HepG2 (cell line): ENCODE measurements around the gene NIP7. TPM values are rescaled to one million over a fixed set of nuclear protein-coding genes. Genes with fewer than 3 reads are reported as not detected.

ENCODE experiments used
- CHD4 ChIP-seq: fragments of 200-600 bp; sonication (generic); IDR thresholded peaks from 2 replicates; pipeline ENCODE4 v1.7.0; 2017; ENCODE audit warnings: mild to moderate bottlenecking, low read length, borderline replicate concordance
- DR1 ChIP-seq: sonication (generic); formaldehyde crosslinking; IDR thresholded peaks from 2 replicates; pipeline ENCODE4 v1.8.0; 2021; ENCODE audit warnings: mild to moderate bottlenecking, missing genetic modification reagents, inconsistent platforms
- EEA1 ChIP-seq: sonication (generic); formaldehyde crosslinking; IDR thresholded peaks from 2 replicates; pipeline ENCODE4 v1.5.1; 2020; ENCODE audit warnings: mild to moderate bottlenecking, missing genetic modification reagents, borderline replicate concordance
- HBP1 ChIP-seq: IDR thresholded peaks from 2 replicates; pipeline ENCODE4 v1.6.1; 2016; ENCODE audit warnings: low read depth, control low read depth
- JUN ChIP-seq: sonication (generic); formaldehyde crosslinking; IDR thresholded peaks from 2 replicates; pipeline ENCODE4 v1.4.0; 2020; ENCODE audit warnings: mild to moderate bottlenecking, missing genetic modification reagents
- KDM5B ChIP-seq: sonication (generic); formaldehyde crosslinking; IDR thresholded peaks from 2 replicates; pipeline ENCODE4 v1.4.0; 2020; ENCODE audit warnings: missing genetic modification reagents, mild to moderate bottlenecking, borderline replicate concordance
- LCORL ChIP-seq, 2 experiments: fragments of 450-650 bp in 1 of 2; sonication (generic) in 1 of 2; formaldehyde crosslinking in 1 of 2; IDR thresholded peaks; 2 replicates each; pipeline versions ENCODE4 v1.5.0 to v1.6.1; 2017 to 2020; ENCODE audit warnings: antibody characterized with exemption in 1 of 2, missing genetic modification reagents in 1 of 2
- NAIF1 ChIP-seq: sonication (generic); formaldehyde crosslinking; IDR thresholded peaks from 2 replicates; pipeline ENCODE4 v1.5.0; 2020; ENCODE audit warnings: mild to moderate bottlenecking, missing genetic modification reagents, borderline replicate concordance
- NKX3-1 ChIP-seq: sonication (generic); formaldehyde crosslinking; IDR thresholded peaks from 2 replicates; pipeline ENCODE4 v1.5.0; 2020; ENCODE audit warnings: missing genetic modification reagents
- NRL ChIP-seq: sonication (generic); formaldehyde crosslinking; IDR thresholded peaks from 2 replicates; pipeline ENCODE4 v1.5.0; 2020; ENCODE audit warnings: missing genetic modification reagents, mild to moderate bottlenecking, moderate library complexity, borderline replicate concordance
- PAX8 ChIP-seq: sonication (generic); formaldehyde crosslinking; IDR thresholded peaks from 2 replicates; pipeline ENCODE4 v1.8.0; 2022; ENCODE audit warnings: mild to moderate bottlenecking, missing genetic modification reagents, borderline replicate concordance
- SOX5 ChIP-seq: IDR thresholded peaks from 2 replicates; pipeline ENCODE4 v1.6.1; 2016; ENCODE audit warnings: borderline replicate concordance
- TBX3 ChIP-seq: fragments of 450-650 bp; IDR thresholded peaks from 2 replicates; pipeline ENCODE4 v1.6.1; 2017; ENCODE audit warnings: antibody characterized with exemption, mild to moderate bottlenecking, inconsistent platforms, borderline replicate concordance
- THYN1 ChIP-seq: sonication (generic); formaldehyde crosslinking; IDR thresholded peaks from 2 replicates; pipeline ENCODE4 v1.8.1; 2023; ENCODE audit warnings: low read depth, mild to moderate bottlenecking, moderate library complexity, missing genetic modification reagents, borderline replicate concordance
- TRIM24 ChIP-seq: sonication (generic); formaldehyde crosslinking; IDR thresholded peaks from 2 replicates; pipeline ENCODE4 v1.8.0; 2022; ENCODE audit warnings: mild to moderate bottlenecking, missing genetic modification reagents
- ZFP41 ChIP-seq: sonication (generic); formaldehyde crosslinking; IDR thresholded peaks from 2 replicates; pipeline ENCODE4 v1.4.0; 2020; ENCODE audit warnings: mild to moderate bottlenecking, missing genetic modification reagents, borderline replicate concordance
- ZFYVE20 ChIP-seq: sonication (generic); formaldehyde crosslinking; IDR thresholded peaks from 2 replicates; pipeline ENCODE4 v1.8.0; 2023; ENCODE audit warnings: low read depth, mild to moderate bottlenecking, moderate library complexity, missing genetic modification reagents, borderline replicate concordance
- ZNF10 ChIP-seq: sonication (generic); formaldehyde crosslinking; IDR thresholded peaks from 2 replicates; pipeline ENCODE4 v1.4.0; 2020; ENCODE audit warnings: mild to moderate bottlenecking, low read depth, missing genetic modification reagents, borderline replicate concordance
- ZNF354B ChIP-seq: sonication (generic); formaldehyde crosslinking; IDR thresholded peaks from 2 replicates; pipeline ENCODE4 v1.8.0; 2022; ENCODE audit warnings: mild to moderate bottlenecking, missing genetic modification reagents
- ZNF552 ChIP-seq: sonication (generic); formaldehyde crosslinking; IDR thresholded peaks from 2 replicates; pipeline ENCODE4 v1.9.0; 2022; ENCODE audit warnings: missing genetic modification reagents, mild to moderate bottlenecking, borderline replicate concordance
- ZNF576 ChIP-seq: sonication (generic); formaldehyde crosslinking; IDR thresholded peaks from 2 replicates; pipeline ENCODE4 v1.4.0; 2020; ENCODE audit warnings: mild to moderate bottlenecking, missing genetic modification reagents
- ZNF672 ChIP-seq: sonication (generic); formaldehyde crosslinking; IDR thresholded peaks from 2 replicates; pipeline ENCODE4 v1.8.1; 2022; ENCODE audit warnings: missing genetic modification reagents
- ZNF703 ChIP-seq: sonication (generic); formaldehyde crosslinking; IDR thresholded peaks from 2 replicates; pipeline ENCODE4 v1.5.1; 2020; ENCODE audit warnings: missing genetic modification reagents, mild to moderate bottlenecking, moderate library complexity, borderline replicate concordance
- ZNF713 ChIP-seq: sonication (generic); formaldehyde crosslinking; IDR thresholded peaks from 2 replicates; pipeline ENCODE4 v1.4.0; 2020; ENCODE audit warnings: mild to moderate bottlenecking, missing genetic modification reagents
- ZNF776 ChIP-seq: sonication (generic); formaldehyde crosslinking; IDR thresholded peaks from 2 replicates; pipeline ENCODE4 v1.4.0; 2020; ENCODE audit warnings: mild to moderate bottlenecking, missing genetic modification reagents
- ZNF780A ChIP-seq: sonication (generic); formaldehyde crosslinking; IDR thresholded peaks from 2 replicates; pipeline ENCODE4 v1.8.0; 2022; ENCODE audit warnings: mild to moderate bottlenecking, missing genetic modification reagents, moderate library complexity
- ZNF800 ChIP-seq: sonication (generic); formaldehyde crosslinking; IDR thresholded peaks from 2 replicates; pipeline ENCODE4 v1.4.0; 2020; ENCODE audit warnings: missing genetic modification reagents
- polyA plus RNA-seq, 8 experiments: library from polyadenylated mRNA; depleted of rRNA in 3 of 8; stranded (reverse) in 7 of 8; unstranded in 1 of 8; fragments of >200 nt; fragmentation: Illumina TruSeq in 4 of 8; extraction: Trizol in 4 of 8; gene quantifications; 2 replicates each; pipeline versions ENCODE4 v1.2.1 to v1.2.3, GENCODE V29; 2011 to 2016; ENCODE audit warnings: low read depth in 4 of 8, missing spikeins in 1 of 8, mixed read lengths in 1 of 8; ENCODE audit not compliant: insufficient read depth in 1 of 8
- total RNA-seq, 5 experiments: library from RNA; depleted of rRNA; stranded (reverse); fragments of >200 nt; fragmentation: Illumina TruSeq; extraction: Trizol; gene quantifications; 2 replicates each; pipeline ENCODE4 v1.2.3, GENCODE V29; 2016; ENCODE audit warnings: low read depth in 1 of 5

Gene NIP7
- total and polyA plus RNA-seq, 2 of the 13 experiments (the other 11 are each of a cell fraction or from before 2014, with no cell fraction given), result 15.3 to 114 TPM

GRCh38 chr16:69326172-69326873, 13.2 kb upstream of the NIP7 start (continued):
- TF ChIP-seq ZNF576 (CRISPR knock-in tag), result no peak
- TF ChIP-seq CHD4, result no peak
- no peak for TF ChIP-seq NAIF1 (CRISPR knock-in tag)
- TF ChIP-seq EEA1 (CRISPR knock-in tag), result no peak
- no peak for TF ChIP-seq ZNF713 (CRISPR knock-in tag)
- no peak for TF ChIP-seq ZFP41 (CRISPR knock-in tag)
- no peak for TF ChIP-seq DR1
- no peak for TF ChIP-seq ZNF354B (CRISPR knock-in tag)
- TF ChIP-seq HBP1 (CRISPR knock-in tag), result 0 out of 2 replicates have a peak, but pooled peaks have one; percentile 36
- no peak for TF ChIP-seq NKX3-1
- 0 out of 2 replicates have a peak, but pooled peaks have one; percentile 49 for TF ChIP-seq JUN (CRISPR knock-in tag)
- TF ChIP-seq ZNF10 (CRISPR knock-in tag), result no peak
- no peak for TF ChIP-seq THYN1 (CRISPR knock-in tag)
- TF ChIP-seq TRIM24, result no peak
- TF ChIP-seq PAX8 (CRISPR knock-in tag), result no peak
- TF ChIP-seq LCORL (IDR thresholded peaks at IDR 0.05), result no peak
- peak; percentile 69; the same call in 1 of the 2 replicates for TF ChIP-seq LCORL (CRISPR knock-in tag; IDR thresholded peaks at IDR 0.05)
- TF ChIP-seq SOX5 (CRISPR knock-in tag), result peak; percentile 43; the same call in 1 of the 2 replicates
- no peak for TF ChIP-seq NRL (CRISPR knock-in tag)
- TF ChIP-seq ZNF703 (CRISPR knock-in tag), result no peak
- TF ChIP-seq ZNF780A (CRISPR knock-in tag), result peak; percentile 80; the same call in 1 of the 2 replicates
- TF ChIP-seq ZNF552 (CRISPR knock-in tag), result no peak
- TF ChIP-seq ZNF800, result peak; percentile 44; the same call in 1 of the 2 replicates
- no peak for TF ChIP-seq TBX3
- TF ChIP-seq ZNF776 (CRISPR knock-in tag), result no peak
- TF ChIP-seq ZNF672 (CRISPR knock-in tag), result no peak
- no peak for TF ChIP-seq ZFYVE20 (CRISPR knock-in tag)
- TF ChIP-seq KDM5B, result no peak
